Uterus (tissue), 2 donors: Measurements from ENCODE around the gene FAHD1.

Experiments used
- CTCF ChIP-seq, 4 experiments: fragments of 200-600 bp in 2 of 4; fragments of 450-650 bp in 2 of 4; sonication (generic) in 2 of 4; IDR thresholded peaks; one replicate each; pipeline ENCODE4 v1.5.1; 2016 to 2019; ENCODE audit warnings: antibody characterized with exemption in 4 of 4, mild to moderate bottlenecking in 2 of 4, moderate library complexity in 1 of 4
- POLR2A ChIP-seq, 2 donors: fragments of 450-650 bp; IDR thresholded peaks; one replicate each; pipeline ENCODE4 v1.6.1; 2016; ENCODE audit warnings: antibody characterized with exemption in 2 of 2, mild to moderate bottlenecking in 1 of 2, moderate library complexity in 1 of 2

GRCh38 chr16:1865902-1866690, 39.1 kb downstream of the FAHD1 start:
- TF ChIP-seq CTCF (IDR thresholded peaks at IDR 0.05) (no peak), POLR2A (IDR thresholded peaks at IDR 0.05) (no peak)
